K562 (cell line): ENCODE results near the gene SCUBE2. TPM values are rescaled to one million over a fixed set of nuclear protein-coding genes. Genes with fewer than 3 reads are reported as not detected.
A peak's percentile ranks its signal among the peaks of the same experiment; 100 is the strongest.

Experiments used
- BHLHE40 ChIP-seq: IDR thresholded peaks from 2 replicates; pipeline ENCODE4 v1.6.1; 2011; ENCODE audit warnings: low read length, improper control_type of control experiment
- HDAC1 ChIP-seq, 2 experiments: fragments of 450-650 bp; IDR thresholded peaks; 2 replicates each; pipeline ENCODE4 v1.6.1; 2016 to 2017; ENCODE audit warnings: inconsistent platforms in 1 of 2, mild to moderate bottlenecking in 1 of 2, moderate library complexity in 1 of 2
- KLF13 ChIP-seq: fragments of 450-650 bp; IDR thresholded peaks from 2 replicates; pipeline ENCODE4 v1.6.1; 2016; ENCODE audit warnings: missing genetic modification characterization, low read depth, mild to moderate bottlenecking, missing compliant biosample characterization, moderate library complexity, borderline replicate concordance
- MEF2D ChIP-seq: conservative IDR thresholded peaks from 2 replicates; pipeline ENCODE4 v1.6.1; 2016; ENCODE audit warnings: low read depth, missing genetic modification characterization, missing compliant biosample characterization
- MYC ChIP-seq, 2 experiments: fragments of 250-450 bp in 1 of 2; sonication (Bioruptor Pico) in 1 of 2; IDR thresholded peaks; 2 replicates each; pipeline versions ENCODE4 v1.5.1 to v1.6.1; 2012 to 2021; ENCODE audit warnings: low read depth in 2 of 2, borderline replicate concordance in 1 of 2, improper control_type of control experiment in 1 of 2, low read length in 1 of 2, mild to moderate bottlenecking in 1 of 2, moderate library complexity in 1 of 2
- NCOR1 ChIP-seq: fragments of 450-650 bp; IDR thresholded peaks from 2 replicates; pipeline ENCODE4 v1.6.1; 2016; ENCODE audit warnings: mild to moderate bottlenecking, moderate library complexity
- RCOR1 ChIP-seq, 2 experiments: IDR thresholded peaks; 2 replicates each; pipeline ENCODE4 v1.6.1; 2012; ENCODE audit warnings: low read depth in 2 of 2, low read length in 2 of 2, borderline replicate concordance in 1 of 2, improper control_type of control experiment in 1 of 2
- ZNF316 ChIP-seq: fragments of 450-650 bp; IDR thresholded peaks from 2 replicates; pipeline ENCODE4 v1.6.1; 2016
- polyA plus RNA-seq, 8 experiments: library from polyadenylated mRNA; depleted of rRNA in 4 of 8; stranded (reverse) in 5 of 8; unstranded in 3 of 8; fragments of >200 nt; fragmentation: Nextera tagmentation in 2 of 8; fragmentation: Illumina TruSeq in 1 of 8; extraction: Ambion mirVana in 2 of 8; extraction: Trizol in 1 of 8; gene quantifications; 2 replicates each; pipeline versions ENCODE4 v1.2.1 to v1.2.3, GENCODE V29; 2011 to 2014; ENCODE audit warnings: inconsistent platforms in 1 of 8, missing spikeins in 1 of 8
- total RNA-seq, 7 experiments: library from RNA; depleted of rRNA in 6 of 7; stranded (reverse); fragments of >200 nt in 6 of 7; fragmentation: Illumina TruSeq in 2 of 7; extraction: Trizol in 2 of 7; gene quantifications; 2 replicates each; pipeline versions ENCODE4 v1.2.1 to v1.2.3, GENCODE V29; 2011 to 2021; ENCODE audit warnings: low replicate concordance in 1 of 7
- TF ChIP-seq, protein P1 (sequence below): sonication (generic); formaldehyde crosslinking; IDR thresholded peaks from 2 replicates; pipeline ENCODE4 v1.8.1; 2023; ENCODE audit warnings: mild to moderate bottlenecking, missing genetic modification reagents
- TF ChIP-seq, protein P2 (sequence below): sonication (generic); formaldehyde crosslinking; IDR thresholded peaks from 2 replicates; pipeline ENCODE4 v1.8.1; 2023; ENCODE audit warnings: mild to moderate bottlenecking, missing genetic modification reagents
- TF ChIP-seq, protein P3 (sequence below), 2 experiments: fragments of 450-650 bp; IDR thresholded peaks; 2 replicates each; pipeline ENCODE4 v1.6.1; 2018; ENCODE audit warnings: mild to moderate bottlenecking in 2 of 2, low read depth in 1 of 2; ENCODE audit not compliant: partially characterized antibody in 2 of 2
- TF ChIP-seq, protein P4 (sequence below): sonication (generic); formaldehyde crosslinking; IDR thresholded peaks from 2 replicates; pipeline ENCODE4 v1.8.1; 2023; ENCODE audit warnings: mild to moderate bottlenecking, missing genetic modification reagents, moderate library complexity
- TF ChIP-seq, protein P5 (sequence below): fragments of 250-450 bp; sonication (Bioruptor Pico); IDR thresholded peaks from 2 replicates; pipeline ENCODE4 v1.5.0; 2020; ENCODE audit warnings: mild to moderate bottlenecking, borderline replicate concordance

The SCUBE2 gene
- total and polyA plus RNA-seq, 9 of the 15 experiments (the other 6 are each of a cell fraction or from before 2014, with no cell fraction given), result 0.06 to 0.40 (median 0.07) TPM; not detected in 6

DNA sequence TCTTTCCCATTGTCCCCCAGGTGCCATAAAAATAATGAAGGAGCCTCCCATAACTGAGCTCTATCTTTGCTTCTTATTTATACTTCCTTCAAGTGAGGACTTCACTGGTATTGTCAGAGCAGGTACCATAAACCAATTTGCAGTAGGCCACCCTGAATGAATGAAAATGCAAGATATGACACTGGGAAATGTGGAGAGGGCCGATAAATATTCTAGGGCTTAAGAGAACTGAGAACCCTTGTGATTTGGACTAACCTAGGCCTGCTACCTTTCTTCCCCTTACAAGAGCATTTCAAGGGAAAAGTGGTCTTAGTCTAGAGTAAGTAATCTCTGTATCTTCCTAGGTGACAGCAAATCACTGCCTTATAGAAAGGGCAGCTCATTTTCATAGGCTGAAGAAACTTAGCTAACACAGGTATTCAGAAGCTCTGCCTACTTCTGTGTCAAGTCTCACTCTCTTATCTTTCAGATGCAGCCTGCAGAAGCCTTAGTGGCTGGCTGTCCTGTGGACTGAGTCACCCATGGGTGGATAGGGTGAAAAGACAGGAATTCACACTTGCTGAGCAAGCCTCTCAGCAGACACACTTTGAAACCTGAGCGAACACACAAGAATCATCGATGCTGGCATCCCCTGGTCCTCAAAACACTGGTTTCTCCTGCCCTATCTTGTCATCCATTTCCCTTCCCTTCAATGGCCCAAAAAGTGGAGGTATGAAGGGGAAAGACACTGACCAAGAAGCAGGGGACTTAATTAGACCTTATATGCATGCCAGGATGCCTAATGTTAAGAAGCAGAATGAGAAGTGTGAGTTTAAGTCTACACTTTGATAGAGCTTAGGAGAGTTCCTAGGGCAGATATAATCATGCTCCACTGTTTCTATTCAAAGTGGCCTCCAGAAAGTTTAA lies 102.8 kb downstream of the SCUBE2 start (continued):
- peak in 1 of 2 experiments; percentile 87 for TF ChIP-seq RCOR1 (IDR thresholded peaks at IDR 0.05; ENCODE audit: borderline replicate concordance in 1 of 2, low read depth in 2 of 2, low read length in 2 of 2)
- TF ChIP-seq MYC (IDR thresholded peaks at IDR 0.05; ENCODE audit: low read depth, low read length), result no peak
- no peak for TF ChIP-seq MYC (CRISPR knock-in tag; IDR thresholded peaks at IDR 0.05; ENCODE audit: borderline replicate concordance, low read depth)
- TF ChIP-seq, protein P1, sequence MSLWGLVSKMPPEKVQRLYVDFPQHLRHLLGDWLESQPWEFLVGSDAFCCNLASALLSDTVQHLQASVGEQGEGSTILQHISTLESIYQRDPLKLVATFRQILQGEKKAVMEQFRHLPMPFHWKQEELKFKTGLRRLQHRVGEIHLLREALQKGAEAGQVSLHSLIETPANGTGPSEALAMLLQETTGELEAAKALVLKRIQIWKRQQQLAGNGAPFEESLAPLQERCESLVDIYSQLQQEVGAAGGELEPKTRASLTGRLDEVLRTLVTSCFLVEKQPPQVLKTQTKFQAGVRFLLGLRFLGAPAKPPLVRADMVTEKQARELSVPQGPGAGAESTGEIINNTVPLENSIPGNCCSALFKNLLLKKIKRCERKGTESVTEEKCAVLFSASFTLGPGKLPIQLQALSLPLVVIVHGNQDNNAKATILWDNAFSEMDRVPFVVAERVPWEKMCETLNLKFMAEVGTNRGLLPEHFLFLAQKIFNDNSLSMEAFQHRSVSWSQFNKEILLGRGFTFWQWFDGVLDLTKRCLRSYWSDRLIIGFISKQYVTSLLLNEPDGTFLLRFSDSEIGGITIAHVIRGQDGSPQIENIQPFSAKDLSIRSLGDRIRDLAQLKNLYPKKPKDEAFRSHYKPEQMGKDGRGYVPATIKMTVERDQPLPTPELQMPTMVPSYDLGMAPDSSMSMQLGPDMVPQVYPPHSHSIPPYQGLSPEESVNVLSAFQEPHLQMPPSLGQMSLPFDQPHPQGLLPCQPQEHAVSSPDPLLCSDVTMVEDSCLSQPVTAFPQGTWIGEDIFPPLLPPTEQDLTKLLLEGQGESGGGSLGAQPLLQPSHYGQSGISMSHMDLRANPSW (CRISPR knock-in tag), result 0 out of 2 replicates have a peak, but pooled peaks have one; percentile 40
- TF ChIP-seq, protein P2, sequence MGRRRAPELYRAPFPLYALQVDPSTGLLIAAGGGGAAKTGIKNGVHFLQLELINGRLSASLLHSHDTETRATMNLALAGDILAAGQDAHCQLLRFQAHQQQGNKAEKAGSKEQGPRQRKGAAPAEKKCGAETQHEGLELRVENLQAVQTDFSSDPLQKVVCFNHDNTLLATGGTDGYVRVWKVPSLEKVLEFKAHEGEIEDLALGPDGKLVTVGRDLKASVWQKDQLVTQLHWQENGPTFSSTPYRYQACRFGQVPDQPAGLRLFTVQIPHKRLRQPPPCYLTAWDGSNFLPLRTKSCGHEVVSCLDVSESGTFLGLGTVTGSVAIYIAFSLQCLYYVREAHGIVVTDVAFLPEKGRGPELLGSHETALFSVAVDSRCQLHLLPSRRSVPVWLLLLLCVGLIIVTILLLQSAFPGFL, result no peak
- TF ChIP-seq BHLHE40, result peak; percentile 50
- TF ChIP-seq, protein P3, sequence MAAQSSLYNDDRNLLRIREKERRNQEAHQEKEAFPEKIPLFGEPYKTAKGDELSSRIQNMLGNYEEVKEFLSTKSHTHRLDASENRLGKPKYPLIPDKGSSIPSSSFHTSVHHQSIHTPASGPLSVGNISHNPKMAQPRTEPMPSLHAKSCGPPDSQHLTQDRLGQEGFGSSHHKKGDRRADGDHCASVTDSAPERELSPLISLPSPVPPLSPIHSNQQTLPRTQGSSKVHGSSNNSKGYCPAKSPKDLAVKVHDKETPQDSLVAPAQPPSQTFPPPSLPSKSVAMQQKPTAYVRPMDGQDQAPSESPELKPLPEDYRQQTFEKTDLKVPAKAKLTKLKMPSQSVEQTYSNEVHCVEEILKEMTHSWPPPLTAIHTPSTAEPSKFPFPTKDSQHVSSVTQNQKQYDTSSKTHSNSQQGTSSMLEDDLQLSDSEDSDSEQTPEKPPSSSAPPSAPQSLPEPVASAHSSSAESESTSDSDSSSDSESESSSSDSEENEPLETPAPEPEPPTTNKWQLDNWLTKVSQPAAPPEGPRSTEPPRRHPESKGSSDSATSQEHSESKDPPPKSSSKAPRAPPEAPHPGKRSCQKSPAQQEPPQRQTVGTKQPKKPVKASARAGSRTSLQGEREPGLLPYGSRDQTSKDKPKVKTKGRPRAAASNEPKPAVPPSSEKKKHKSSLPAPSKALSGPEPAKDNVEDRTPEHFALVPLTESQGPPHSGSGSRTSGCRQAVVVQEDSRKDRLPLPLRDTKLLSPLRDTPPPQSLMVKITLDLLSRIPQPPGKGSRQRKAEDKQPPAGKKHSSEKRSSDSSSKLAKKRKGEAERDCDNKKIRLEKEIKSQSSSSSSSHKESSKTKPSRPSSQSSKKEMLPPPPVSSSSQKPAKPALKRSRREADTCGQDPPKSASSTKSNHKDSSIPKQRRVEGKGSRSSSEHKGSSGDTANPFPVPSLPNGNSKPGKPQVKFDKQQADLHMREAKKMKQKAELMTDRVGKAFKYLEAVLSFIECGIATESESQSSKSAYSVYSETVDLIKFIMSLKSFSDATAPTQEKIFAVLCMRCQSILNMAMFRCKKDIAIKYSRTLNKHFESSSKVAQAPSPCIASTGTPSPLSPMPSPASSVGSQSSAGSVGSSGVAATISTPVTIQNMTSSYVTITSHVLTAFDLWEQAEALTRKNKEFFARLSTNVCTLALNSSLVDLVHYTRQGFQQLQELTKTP (IDR thresholded peaks at IDR 0.05; ENCODE audit: low read depth in 1 of 2, partially characterized antibody in 2 of 2), result no peak
- TF ChIP-seq MEF2D (tag), result 0 out of 2 replicates have a peak, but pooled peaks have one; percentile 30
- peak; percentile 87 for TF ChIP-seq NCOR1
- TF ChIP-seq ZNF316, result peak; percentile 64
- TF ChIP-seq, protein P4, sequence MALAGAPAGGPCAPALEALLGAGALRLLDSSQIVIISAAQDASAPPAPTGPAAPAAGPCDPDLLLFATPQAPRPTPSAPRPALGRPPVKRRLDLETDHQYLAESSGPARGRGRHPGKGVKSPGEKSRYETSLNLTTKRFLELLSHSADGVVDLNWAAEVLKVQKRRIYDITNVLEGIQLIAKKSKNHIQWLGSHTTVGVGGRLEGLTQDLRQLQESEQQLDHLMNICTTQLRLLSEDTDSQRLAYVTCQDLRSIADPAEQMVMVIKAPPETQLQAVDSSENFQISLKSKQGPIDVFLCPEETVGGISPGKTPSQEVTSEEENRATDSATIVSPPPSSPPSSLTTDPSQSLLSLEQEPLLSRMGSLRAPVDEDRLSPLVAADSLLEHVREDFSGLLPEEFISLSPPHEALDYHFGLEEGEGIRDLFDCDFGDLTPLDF (CRISPR knock-in tag), result no peak
- TF ChIP-seq HDAC1 (IDR thresholded peaks at IDR 0.05), result peak in 1 of 2 experiments; percentile 79; a peak in 1 of 4 replicates
- TF ChIP-seq KLF13 (tag), result no peak
- TF ChIP-seq, protein P5, sequence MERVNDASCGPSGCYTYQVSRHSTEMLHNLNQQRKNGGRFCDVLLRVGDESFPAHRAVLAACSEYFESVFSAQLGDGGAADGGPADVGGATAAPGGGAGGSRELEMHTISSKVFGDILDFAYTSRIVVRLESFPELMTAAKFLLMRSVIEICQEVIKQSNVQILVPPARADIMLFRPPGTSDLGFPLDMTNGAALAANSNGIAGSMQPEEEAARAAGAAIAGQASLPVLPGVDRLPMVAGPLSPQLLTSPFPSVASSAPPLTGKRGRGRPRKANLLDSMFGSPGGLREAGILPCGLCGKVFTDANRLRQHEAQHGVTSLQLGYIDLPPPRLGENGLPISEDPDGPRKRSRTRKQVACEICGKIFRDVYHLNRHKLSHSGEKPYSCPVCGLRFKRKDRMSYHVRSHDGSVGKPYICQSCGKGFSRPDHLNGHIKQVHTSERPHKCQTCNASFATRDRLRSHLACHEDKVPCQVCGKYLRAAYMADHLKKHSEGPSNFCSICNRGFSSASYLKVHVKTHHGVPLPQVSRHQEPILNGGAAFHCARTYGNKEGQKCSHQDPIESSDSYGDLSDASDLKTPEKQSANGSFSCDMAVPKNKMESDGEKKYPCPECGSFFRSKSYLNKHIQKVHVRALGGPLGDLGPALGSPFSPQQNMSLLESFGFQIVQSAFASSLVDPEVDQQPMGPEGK (CRISPR knock-in tag), result no peak
